ENCODE results near the gene PPP1R15A.
"Not testable (repeated sequence)": the region's sequence is repeated elsewhere in the genome, so short reads cannot be mapped to it uniquely, and the experiment has no call there.

The PPP1R15A gene

GRCh38 chr19:48914181-48914580 is 42.0 kb downstream of the PPP1R15A start:
- no peak for DNase-seq

DNA sequence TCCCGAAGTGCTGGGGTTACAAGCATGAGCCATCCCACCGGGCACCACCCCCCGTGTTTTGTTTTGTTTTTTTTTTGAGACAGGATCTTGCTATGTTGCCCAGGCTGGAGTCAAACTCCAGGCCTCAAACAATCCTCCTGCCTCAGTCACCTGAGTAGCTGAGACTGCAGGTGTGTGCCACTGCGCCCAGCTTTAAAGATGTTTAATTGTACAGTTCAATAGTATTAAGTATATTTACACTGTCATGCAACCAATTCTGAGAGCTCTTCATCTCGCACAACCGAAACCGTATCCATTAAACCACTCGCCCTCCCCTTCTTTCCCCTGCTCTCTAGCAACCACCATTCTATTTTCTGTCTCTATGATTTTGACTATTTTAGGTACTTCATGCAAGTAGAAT is 43.5 kb downstream of the PPP1R15A start:
- DNase-seq: no peak

DNA sequence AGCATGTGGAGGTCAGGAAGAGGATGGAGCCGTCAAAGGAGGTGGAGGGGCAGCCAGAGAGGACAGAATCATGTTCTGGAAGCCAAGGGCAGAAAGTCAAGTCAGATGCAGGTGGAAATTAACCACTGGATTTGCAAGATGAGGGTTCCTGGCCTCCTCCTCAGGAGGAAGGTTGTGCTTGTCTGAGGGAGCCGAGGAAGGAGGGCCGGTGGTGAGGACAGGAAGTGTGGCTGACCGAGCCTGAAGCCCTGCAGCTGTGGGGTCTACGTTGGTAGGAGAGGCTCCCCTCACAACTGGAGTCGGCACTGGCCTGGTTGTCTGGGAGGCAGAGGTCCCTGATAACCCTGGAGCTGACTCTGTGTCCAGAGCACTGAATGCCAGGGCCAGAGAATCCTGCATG is 45.9 kb downstream of the PPP1R15A start:
- no peak for DNase-seq

GRCh38 chr19:48918801-48919247 is 46.6 kb downstream of the PPP1R15A start:
- DNase-seq: no peak

GRCh38 chr19:48919271-48919670 is 47.0 kb downstream of the PPP1R15A start:
- DNase-seq: not testable (repeated sequence)

GRCh38 chr19:48920949-48921348 is 48.7 kb downstream of the PPP1R15A start:
- no peak for DNase-seq

DNA sequence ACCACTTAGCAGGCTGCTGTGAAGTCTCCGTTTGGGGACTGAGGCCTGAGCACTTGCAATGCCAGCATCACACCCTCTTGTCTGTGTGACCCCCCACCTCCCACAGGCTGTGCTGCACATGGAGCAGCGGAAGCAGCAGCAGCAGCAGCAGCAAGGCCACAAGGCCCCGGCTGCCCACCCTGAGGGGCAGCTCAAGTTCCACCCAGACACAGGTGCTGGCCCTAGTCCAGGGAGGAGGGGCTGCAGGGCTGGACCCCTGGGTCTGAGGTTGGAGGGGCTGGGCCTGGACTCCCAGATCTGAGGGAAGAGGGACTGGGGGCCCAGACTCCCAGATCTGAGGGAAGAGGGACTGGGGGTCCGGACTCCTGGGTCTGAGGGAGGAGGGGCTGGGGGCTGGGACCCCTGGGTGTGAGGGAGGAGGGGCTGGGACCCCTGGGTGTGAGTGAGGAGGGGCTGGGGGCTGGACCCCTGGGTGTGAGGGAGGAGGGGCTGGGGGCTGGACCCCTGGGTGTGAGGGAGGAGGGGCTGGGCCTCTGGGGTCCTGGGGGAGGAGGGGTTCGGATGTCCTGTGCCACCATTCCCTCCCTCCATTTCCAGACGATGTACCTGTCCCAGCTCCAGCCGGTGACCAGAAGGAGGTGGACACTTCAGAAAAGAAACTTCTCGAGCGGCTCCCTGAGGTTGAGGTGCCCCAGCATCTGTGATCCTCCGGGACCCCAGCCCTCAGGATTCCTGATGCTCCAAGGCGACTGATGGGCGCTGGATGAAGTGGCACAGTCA is 49.7 kb downstream of the PPP1R15A start:
- no peak for DNase-seq

DNA sequence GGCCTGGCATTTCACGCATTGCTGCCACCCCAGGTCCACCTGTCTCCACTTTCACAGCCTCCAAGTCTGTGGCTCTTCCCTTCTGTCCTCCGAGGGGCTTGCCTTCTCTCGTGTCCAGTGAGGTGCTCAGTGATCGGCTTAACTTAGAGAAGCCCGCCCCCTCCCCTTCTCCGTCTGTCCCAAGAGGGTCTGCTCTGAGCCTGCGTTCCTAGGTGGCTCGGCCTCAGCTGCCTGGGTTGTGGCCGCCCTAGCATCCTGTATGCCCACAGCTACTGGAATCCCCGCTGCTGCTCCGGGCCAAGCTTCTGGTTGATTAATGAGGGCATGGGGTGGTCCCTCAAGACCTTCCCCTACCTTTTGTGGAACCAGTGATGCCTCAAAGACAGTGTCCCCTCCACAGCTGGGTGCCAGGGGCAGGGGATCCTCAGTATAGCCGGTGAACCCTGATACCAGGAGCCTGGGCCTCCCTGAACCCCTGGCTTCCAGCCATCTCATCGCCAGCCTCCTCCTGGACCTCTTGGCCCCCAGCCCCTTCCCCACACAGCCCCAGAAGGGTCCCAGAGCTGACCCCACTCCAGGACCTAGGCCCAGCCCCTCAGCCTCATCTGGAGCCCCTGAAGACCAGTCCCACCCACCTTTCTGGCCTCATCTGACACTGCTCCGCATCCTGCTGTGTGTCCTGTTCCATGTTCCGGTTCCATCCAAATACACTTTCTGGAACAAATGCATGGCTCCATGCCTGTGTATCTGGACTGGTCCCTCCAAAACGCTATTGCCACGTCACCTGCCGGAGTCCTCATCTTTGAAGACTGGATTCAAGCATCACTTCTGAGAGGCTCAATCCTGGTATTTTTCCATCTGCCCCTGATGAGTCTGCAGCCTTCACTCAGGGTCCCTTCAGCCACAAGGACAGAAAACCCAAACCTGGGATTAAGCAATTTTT is 50.6 kb downstream of the PPP1R15A start:
- no peak for DNase-seq

- no peak for DNase-seq
These were observed 53.1 kb downstream of the PPP1R15A start for GRCh38 chr19:48925240-48925843.

Measured in right kidney (tissue), 1 donor.